OCI-LY7 (cell line): Measurements from ENCODE around the gene POLR2L. TPM values are rescaled to one million over a fixed set of nuclear protein-coding genes. Genes with fewer than 3 reads are reported as not detected.

Experiments used
- BruUV-seq: library from RNA; stranded (reverse); fragments of 400-500 nt; replicated peaks from 2 replicates; lab custom pipeline; 2021; lab: Mats Ljungman, UMichigan
- CTCF ChIA-PET: fragments of 300-600 bp; sonication (Branson Sonifier 250); formaldehyde crosslinking; loops from one replicate; lab custom pipeline; 2022; ENCODE audit warnings: antibody characterized with exemption; ENCODE audit not compliant: unreplicated experiment; lab: Charles Lee
- POLR2A ChIA-PET: fragments of 300-600 bp; sonication (Branson Sonifier 250); formaldehyde crosslinking; loops from one replicate; lab custom pipeline; 2022; ENCODE audit warnings: antibody characterized with exemption; lab: Charles Lee
- DNase-seq: peaks from one replicate; pipeline ENCODE4 v3.0.0-alpha.2; 2015; ENCODE audit warnings: low spot score
- H2AFZ ChIP-seq: fragments of 200-600 bp; sonication (generic), shearing (Covaris generic); 2 replicates; pipeline ENCODE4 v1.6.1; 2014; ENCODE audit warnings: mild to moderate bottlenecking, antibody characterized with exemption, low read length, moderate library complexity
- H3K27ac ChIP-seq: fragments of 200-600 bp; sonication (generic); 2 replicates; pipeline ENCODE4 v1.5.1; 2014; ENCODE audit warnings: mixed run types, low read depth, mild to moderate bottlenecking, moderate library complexity, low read length, inconsistent platforms; ENCODE audit not compliant: poor library complexity, severe bottlenecking
- H3K36me3 ChIP-seq: fragments of 200-600 bp; sonication (generic); 2 replicates; pipeline ENCODE4 v1.6.1; 2014; ENCODE audit warnings: mild to moderate bottlenecking, antibody characterized with exemption, low read length, moderate library complexity, mixed read lengths; ENCODE audit not compliant: insufficient read depth
- H3K4me1 ChIP-seq: fragments of 200-600 bp; sonication (generic); 2 replicates; pipeline ENCODE4 v1.5.1; 2014; ENCODE audit warnings: mild to moderate bottlenecking, low read length; ENCODE audit not compliant: insufficient read depth, poor library complexity, severe bottlenecking
- H3K4me2 ChIP-seq: fragments of 200-600 bp; sonication (generic); 2 replicates; pipeline ENCODE4 v1.6.1; 2014; ENCODE audit warnings: mild to moderate bottlenecking, low read length
- H3K4me3 ChIP-seq: fragments of 200-600 bp; sonication (generic); 2 replicates; pipeline ENCODE4 v1.5.1; 2014; ENCODE audit warnings: mild to moderate bottlenecking, low read depth, low read length; ENCODE audit not compliant: poor library complexity, severe bottlenecking
- H3K79me2 ChIP-seq: fragments of 200-600 bp; sonication (generic); 2 replicates; pipeline ENCODE4 v1.6.1; 2016; ENCODE audit warnings: low read depth, mild to moderate bottlenecking, low read length, moderate library complexity, mixed read lengths; ENCODE audit not compliant: insufficient read depth
- H3K9me2 ChIP-seq: fragments of 200-600 bp; sonication (generic); 2 replicates; pipeline ENCODE4 v1.6.1; 2016; ENCODE audit warnings: mild to moderate bottlenecking, low read length, mixed read lengths; ENCODE audit not compliant: insufficient read depth
- H3K9me3 ChIP-seq: fragments of 200-600 bp; sonication (generic); 2 replicates; pipeline ENCODE4 v1.6.1; 2014; ENCODE audit warnings: mild to moderate bottlenecking, mixed run types, low read length, mixed read lengths
- H4K20me1 ChIP-seq: fragments of 200-600 bp; sonication (generic); 2 replicates; pipeline ENCODE4 v1.6.1; 2014; ENCODE audit warnings: mild to moderate bottlenecking, antibody characterized with exemption, low read length, moderate library complexity, mixed read lengths; ENCODE audit not compliant: insufficient read depth
- EZH2phosphoT487 ChIP-seq: fragments of 200-600 bp; sonication (generic); IDR thresholded peaks from 2 replicates; pipeline ENCODE4 v1.6.1; 2018; ENCODE audit warnings: low read depth, borderline replicate concordance, mild to moderate bottlenecking, mixed run types, antibody characterized with exemption, low read length, moderate library complexity, mixed read lengths
- intact Hi-C: fragments of 100-400 bp; cut with micrococcal nuclease; formaldehyde crosslinking; loops from one replicate; pipeline ENCODE4 v1.10.0; 2022; ENCODE audit not compliant: unreplicated experiment
- total RNA-seq, 2 experiments: library from RNA; depleted of rRNA in 1 of 2; stranded (reverse); fragments of >200 nt in 1 of 2; shearing (Covaris generic) in 1 of 2; gene quantifications; 2 replicates each; pipeline ENCODE4 v1.2.3, GENCODE V29; 2014 to 2022
- TF ChIP-seq, protein P1 (sequence below): fragments of 200-600 bp; sonication (generic); conservative IDR thresholded peaks from 2 replicates; pipeline ENCODE4 v1.5.1; 2014; ENCODE audit warnings: mild to moderate bottlenecking, antibody characterized with exemption, low read length, moderate library complexity, mixed read lengths

POLR2L gene
- total RNA-seq, 2 experiments from 2014 or later = 88.3 to 206 TPM

DNA sequence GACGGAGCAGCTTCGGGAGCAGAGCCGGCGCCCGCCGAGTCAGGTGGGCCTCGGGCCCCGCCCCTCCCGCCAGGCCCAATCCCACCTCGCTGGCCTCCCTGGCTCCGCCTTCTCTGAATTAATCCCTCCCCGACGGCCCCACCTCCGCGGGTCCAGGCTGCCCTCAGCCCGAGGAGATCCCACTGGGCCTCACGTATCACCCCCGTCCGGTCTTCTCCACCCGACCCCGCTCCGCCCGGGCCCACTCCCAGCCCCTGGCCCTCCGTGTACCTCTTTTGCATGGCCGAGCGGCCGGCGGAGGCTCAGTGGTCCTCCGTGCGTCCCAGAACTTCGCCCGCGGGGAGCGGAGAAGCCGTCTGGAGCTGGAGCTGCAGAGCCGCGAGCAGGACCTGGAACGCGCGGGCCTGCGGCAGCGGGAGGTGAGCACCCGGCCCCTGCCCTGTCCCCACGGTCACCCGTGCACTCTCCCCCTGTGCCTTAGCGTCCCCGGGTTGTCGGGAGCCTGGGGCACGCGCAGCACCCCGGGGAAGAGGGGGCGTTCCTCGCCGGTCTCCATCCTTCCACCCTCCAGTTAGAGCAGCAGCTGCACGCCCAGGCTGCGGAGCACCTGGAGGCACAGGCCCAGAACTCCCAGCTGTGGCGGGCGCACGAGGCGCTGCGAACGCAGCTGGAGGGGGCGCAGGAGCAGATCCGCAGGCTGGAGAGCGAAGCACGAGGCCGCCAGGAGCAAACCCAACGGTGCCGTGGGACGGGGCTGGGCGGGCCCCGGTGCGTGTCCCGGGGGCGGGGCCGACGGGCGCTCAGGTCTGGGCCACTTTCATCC, 11.8 kb downstream of the POLR2L start:
- Histone ChIP-seq H3K4me3 (no peak overlapping the region), H3K4me1 (peaks cover 36% of the 10 kb centered on the region), H3K9me3 (no peaks in the 10 kb centered on the region), H3K27ac (no peak overlapping the region), H2AFZ (no peak overlapping the region), H3K36me3 (no peaks in the 10 kb centered on the region), H3K79me2 (no peaks in the 10 kb centered on the region), H4K20me1 (no peaks in the 10 kb centered on the region), H3K4me2 (peak overlapping the region; percentile 68), H3K9me2 (no peaks in the 10 kb centered on the region)
- TF ChIP-seq, protein P1, sequence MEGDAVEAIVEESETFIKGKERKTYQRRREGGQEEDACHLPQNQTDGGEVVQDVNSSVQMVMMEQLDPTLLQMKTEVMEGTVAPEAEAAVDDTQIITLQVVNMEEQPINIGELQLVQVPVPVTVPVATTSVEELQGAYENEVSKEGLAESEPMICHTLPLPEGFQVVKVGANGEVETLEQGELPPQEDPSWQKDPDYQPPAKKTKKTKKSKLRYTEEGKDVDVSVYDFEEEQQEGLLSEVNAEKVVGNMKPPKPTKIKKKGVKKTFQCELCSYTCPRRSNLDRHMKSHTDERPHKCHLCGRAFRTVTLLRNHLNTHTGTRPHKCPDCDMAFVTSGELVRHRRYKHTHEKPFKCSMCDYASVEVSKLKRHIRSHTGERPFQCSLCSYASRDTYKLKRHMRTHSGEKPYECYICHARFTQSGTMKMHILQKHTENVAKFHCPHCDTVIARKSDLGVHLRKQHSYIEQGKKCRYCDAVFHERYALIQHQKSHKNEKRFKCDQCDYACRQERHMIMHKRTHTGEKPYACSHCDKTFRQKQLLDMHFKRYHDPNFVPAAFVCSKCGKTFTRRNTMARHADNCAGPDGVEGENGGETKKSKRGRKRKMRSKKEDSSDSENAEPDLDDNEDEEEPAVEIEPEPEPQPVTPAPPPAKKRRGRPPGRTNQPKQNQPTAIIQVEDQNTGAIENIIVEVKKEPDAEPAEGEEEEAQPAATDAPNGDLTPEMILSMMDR = no peak
- 0 out of 2 replicates have a peak, but pooled peaks have one; percentile 34 for TF ChIP-seq EZH2phosphoT487
- CTCF ChIA-PET = no interaction called here
- no TSS peak for BruUV-seq
- DNase-seq = peak; percentile 48
- intact Hi-C loops = no loop called here
- POLR2A ChIA-PET = interaction anchor here (0.9 to 1.0 kb wide), 2 partner anchors 11 to 13 kb away, joined by 3 to 4 read pairs; no protein-coding TSS in a partner anchor

DNA sequence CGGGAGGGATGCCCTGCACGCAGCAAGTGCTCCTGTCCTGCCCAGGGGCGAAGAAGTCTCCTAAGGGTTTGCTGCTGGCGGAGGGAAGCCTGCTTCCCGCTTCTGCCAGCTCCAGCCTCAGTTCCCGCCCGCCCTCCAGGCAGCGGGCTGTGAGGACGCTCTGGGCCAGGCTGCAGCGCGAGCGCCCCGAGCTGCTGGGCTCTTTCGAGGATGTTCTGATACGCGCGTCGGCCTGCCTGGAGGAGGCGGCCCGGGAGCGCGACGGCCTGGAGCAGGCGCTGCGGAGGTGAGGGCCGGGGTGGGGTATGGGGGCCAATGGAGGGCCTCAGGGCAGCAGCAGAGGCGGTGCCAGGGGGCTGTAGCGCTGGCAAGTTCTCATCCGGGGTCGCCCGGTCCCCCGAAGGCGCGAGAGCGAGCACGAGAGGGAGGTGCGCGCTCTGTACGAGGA, 12.5 kb downstream of the POLR2L start:
- Histone ChIP-seq H3K4me1 (peaks cover 36% of the 10 kb centered on the region), H2AFZ (no peak overlapping the region), H4K20me1 (no peaks in the 10 kb centered on the region), H3K27ac (no peak overlapping the region), H3K79me2 (no peaks in the 10 kb centered on the region), H3K4me3 (peak overlapping the region; percentile 29), H3K4me2 (peak overlapping the region; percentile 68), H3K36me3 (no peaks in the 10 kb centered on the region), H3K9me3 (no peaks in the 10 kb centered on the region), H3K9me2 (no peaks in the 10 kb centered on the region)
- TF ChIP-seq, protein P1 = no peak
- no peak for TF ChIP-seq EZH2phosphoT487
- POLR2A ChIA-PET = interaction anchor here (1.0 kb wide), 1 partner anchor 13 kb away, joined by 4 read pairs; no protein-coding TSS in a partner anchor
- no peak for DNase-seq
- CTCF ChIA-PET = no interaction called here
- intact Hi-C loops = no loop called here
- no TSS peak for BruUV-seq
